ENCODE measurements around the gene TANGO6.

The TANGO6 gene

GRCh38 chr16:68843482-68844210, at the start of gene TANGO6:
Gene TANGO6, plus strand, starts transcription at chr16:68843531. Its CDS starts 87 bp downstream, at chr16:68843618.
- peak within 1 kb of the TSS; percentile 59 for H3K27ac ChIP-seq
- TF ChIP-seq CTCF (IDR thresholded peaks at IDR 0.05): peak; percentile 18; the same call in 1 of the 2 replicates
- no peak for TF ChIP-seq ZFX (IDR thresholded peaks at IDR 0.05; ENCODE audit: borderline replicate concordance)

GRCh38 chr16:68798398-68798797, 44.9 kb upstream of the TANGO6 start:
- peak overlapping the region; percentile 44 for H3K27ac ChIP-seq
- no peak for TF ChIP-seq CTCF (IDR thresholded peaks at IDR 0.05)
- TF ChIP-seq ZFX (IDR thresholded peaks at IDR 0.05; ENCODE audit: borderline replicate concordance): no peak

GRCh38 chr16:68800257-68800875, 43.0 kb upstream of the TANGO6 start:
- H3K27ac ChIP-seq: peak overlapping the region; percentile 44
- TF ChIP-seq ZFX (IDR thresholded peaks at IDR 0.05; ENCODE audit: borderline replicate concordance) (no peak), CTCF (IDR thresholded peaks at IDR 0.05) (peak; percentile 80)

DNA sequence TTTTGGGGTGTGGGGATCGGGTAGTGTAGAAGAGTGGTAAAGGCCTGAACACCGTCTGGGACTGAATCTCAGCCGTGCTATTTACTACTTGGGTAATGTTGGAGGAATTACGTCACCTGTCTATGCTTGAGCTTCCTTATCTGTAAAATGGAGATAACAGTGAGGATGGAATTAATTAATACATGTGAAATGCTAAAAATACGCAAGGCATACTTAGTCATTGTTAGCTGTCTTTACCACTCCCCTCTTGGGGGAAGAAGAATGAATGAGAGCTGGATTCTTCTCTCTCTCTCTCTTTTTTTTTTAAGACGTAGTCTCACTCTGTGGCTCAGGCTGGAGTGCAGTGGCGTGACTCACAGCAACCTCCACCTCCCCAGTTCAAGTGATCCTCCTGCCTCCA, 41.1 kb upstream of the TANGO6 start:
- no peak for TF ChIP-seq ZFX (IDR thresholded peaks at IDR 0.05; ENCODE audit: borderline replicate concordance)
- no peak for TF ChIP-seq CTCF (IDR thresholded peaks at IDR 0.05)
- H3K27ac ChIP-seq: no peak overlapping the region

DNA sequence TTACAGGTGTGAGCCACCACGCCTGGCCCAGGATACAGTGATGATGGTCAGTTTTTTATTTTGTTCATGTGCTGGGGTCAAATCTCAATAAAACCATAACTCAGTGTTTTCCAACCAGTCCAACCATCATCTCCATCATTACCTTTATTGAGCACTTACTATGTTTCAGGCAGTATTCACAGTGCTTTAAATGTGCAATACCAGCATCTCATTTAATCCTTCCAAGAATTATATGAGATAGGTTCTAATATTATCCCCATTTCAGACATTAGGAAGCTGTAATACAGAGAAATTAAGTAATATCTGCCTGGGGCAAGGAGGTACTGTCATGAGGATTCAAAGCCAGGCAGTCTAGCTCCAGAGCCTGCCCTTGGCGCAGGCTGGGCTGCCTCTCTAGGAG, 36.9 kb upstream of the TANGO6 start:
- TF ChIP-seq ZFX (IDR thresholded peaks at IDR 0.05; ENCODE audit: borderline replicate concordance): no peak
- no peak for TF ChIP-seq CTCF (IDR thresholded peaks at IDR 0.05)
- no peak overlapping the region for H3K27ac ChIP-seq

GRCh38 chr16:68806981-68807380, 36.4 kb upstream of the TANGO6 start:
- H3K27ac ChIP-seq: no peak overlapping the region
- TF ChIP-seq ZFX (IDR thresholded peaks at IDR 0.05; ENCODE audit: borderline replicate concordance): no peak
- TF ChIP-seq CTCF (IDR thresholded peaks at IDR 0.05): no peak

- TF ChIP-seq ZFX (IDR thresholded peaks at IDR 0.05; ENCODE audit: borderline replicate concordance) (no peak), CTCF (IDR thresholded peaks at IDR 0.05) (no peak)
- no peak overlapping the region for H3K27ac ChIP-seq
Observed at GRCh38 chr16:68814516-68814915, 28.8 kb upstream of the TANGO6 start.
